ENCODE data around the gene ERP44.
"Not testable (repeated sequence)": the region's sequence is repeated elsewhere in the genome, so short reads cannot be mapped to it uniquely, and the experiment has no call there.

Gene ERP44

GRCh38 chr9:100098887-100099721 is at the start of gene ERP44, which contains the start of gene INVS:
Gene ERP44 (minus strand): TSS chr9:100099000. CDS start chr9:100098840, 160 bp downstream.
Gene INVS (plus strand): TSS chr9:100099243. CDS start chr9:100104522, 5,279 bp downstream.
- DNase-seq = peak; percentile 95 to 100 (median 99)

- not testable (repeated sequence) for DNase-seq
Observed at GRCh38 chr9:100145976-100146375, 47.2 kb upstream of the ERP44 start.

GRCh38 chr9:100145167-100145934 is 46.6 kb upstream of the ERP44 start:
- DNase-seq = not testable (repeated sequence)

- not testable (repeated sequence) for DNase-seq
Observed at GRCh38 chr9:100141862-100142261, 43.1 kb upstream of the ERP44 start.

GRCh38 chr9:100140303-100140702 is 41.5 kb upstream of the ERP44 start:
- not testable (repeated sequence) for DNase-seq

- DNase-seq = peak in 1 of 3 experiments; percentile 16
Observed at GRCh38 chr9:100136799-100137198, 38.0 kb upstream of the ERP44 start.

GRCh38 chr9:100134731-100135130 is 35.9 kb upstream of the ERP44 start:
- DNase-seq = no peak

- no peak for DNase-seq
Observed at GRCh38 chr9:100131875-100132430, 33.2 kb upstream of the ERP44 start.

GRCh38 chr9:100131216-100131615 is 32.4 kb upstream of the ERP44 start:
- DNase-seq = no peak

GRCh38 chr9:100129772-100130171 is 31.0 kb upstream of the ERP44 start:
- DNase-seq = no peak

- DNase-seq = no peak
Observed at GRCh38 chr9:100126423-100126822, 27.6 kb upstream of the ERP44 start.

GRCh38 chr9:100125910-100126309 is 27.1 kb upstream of the ERP44 start:
- no peak for DNase-seq

- DNase-seq = no peak
Observed at GRCh38 chr9:100125236-100125635, 26.4 kb upstream of the ERP44 start.

- DNase-seq = no peak
Observed at GRCh38 chr9:100120286-100120685, 21.5 kb upstream of the ERP44 start.

GRCh38 chr9:100117316-100117715 is 18.5 kb upstream of the ERP44 start:
- DNase-seq = no peak

- DNase-seq = no peak
Observed at GRCh38 chr9:100112677-100113336, 14.0 kb upstream of the ERP44 start.

GRCh38 chr9:100111235-100111634 is 12.4 kb upstream of the ERP44 start:
- DNase-seq = no peak

- peak in 2 of 3 experiments; percentile 14 to 80 for DNase-seq
Observed at GRCh38 chr9:100108559-100108958, 9.8 kb upstream of the ERP44 start.

- no peak for DNase-seq
Observed at GRCh38 chr9:100106616-100107015, 7.8 kb upstream of the ERP44 start.

- no peak for DNase-seq
Observed at GRCh38 chr9:100105861-100106260, 7.1 kb upstream of the ERP44 start.

- no peak for DNase-seq
Observed at GRCh38 chr9:100104314-100104713, 5.5 kb upstream of the ERP44 start.

- DNase-seq = no peak
Observed at GRCh38 chr9:100101608-100102007, 2.8 kb upstream of the ERP44 start.

GRCh38 chr9:100100146-100100667 is 1.4 kb upstream of the ERP44 start:
- peak in 2 of 3 experiments; percentile 24 to 56 for DNase-seq
